Islet precursor cell (in vitro differentiated cells): Measurements from ENCODE around the gene RTN4RL2.
"Not testable (repeated sequence)": the region's sequence is repeated elsewhere in the genome, so short reads cannot be mapped to it uniquely, and the experiment has no call there.

Experiments
- DNase-seq: peaks from one replicate; pipeline ENCODE4 v3.0.0-alpha.2; 2018

Gene RTN4RL2

GRCh38 chr11:57434640-57435546 lies 25.4 kb upstream of the RTN4RL2 start:
- no peak for DNase-seq

GRCh38 chr11:57436031-57436430 lies 24.3 kb upstream of the RTN4RL2 start:
- no peak for DNase-seq

GRCh38 chr11:57438345-57439285 lies 21.7 kb upstream of the RTN4RL2 start:
- DNase-seq: no peak

GRCh38 chr11:57439786-57440185 lies 20.5 kb upstream of the RTN4RL2 start:
- DNase-seq: no peak

- no peak for DNase-seq
Measured at GRCh38 chr11:57440744-57441414, 19.4 kb upstream of the RTN4RL2 start.

- DNase-seq: no peak
Measured at GRCh38 chr11:57444362-57445121, 15.8 kb upstream of the RTN4RL2 start.

GRCh38 chr11:57445122-57445394 lies 15.3 kb upstream of the RTN4RL2 start:
- not testable (repeated sequence) for DNase-seq

GRCh38 chr11:57446055-57446454 lies 14.3 kb upstream of the RTN4RL2 start:
- DNase-seq: no peak

GRCh38 chr11:57453543-57454177 lies 6.7 kb upstream of the RTN4RL2 start:
- DNase-seq: no peak

GRCh38 chr11:57456960-57457642 lies 3.2 kb upstream of the RTN4RL2 start:
- DNase-seq: peak; percentile 93

- no peak for DNase-seq
Measured at GRCh38 chr11:57457643-57458023, 2.7 kb upstream of the RTN4RL2 start.

- DNase-seq: peak; percentile 59
Measured at GRCh38 chr11:57458060-57458409, 2.3 kb upstream of the RTN4RL2 start.

- peak; percentile 62 for DNase-seq
Measured at GRCh38 chr11:57458410-57459163, 1.7 kb upstream of the RTN4RL2 start.

GRCh38 chr11:57459164-57460021 lies 935 bp upstream of the RTN4RL2 start:
- peak; percentile 60 for DNase-seq

GRCh38 chr11:57460758-57461749 lies 726 bp downstream of the RTN4RL2 start:
- DNase-seq: peak; percentile 60

- DNase-seq: peak; percentile 29
Measured at GRCh38 chr11:57461841-57462489, 1.6 kb downstream of the RTN4RL2 start.

- DNase-seq: peak; percentile 35
Measured at GRCh38 chr11:57462597-57462996, 2.3 kb downstream of the RTN4RL2 start.
